ENCODE measurements around the gene BECN2. TPM values are rescaled to one million over a fixed set of nuclear protein-coding genes. Genes with fewer than 3 reads are reported as not detected.

Gene BECN2
- polyA plus RNA-seq, 4 donors: not detected

DNA sequence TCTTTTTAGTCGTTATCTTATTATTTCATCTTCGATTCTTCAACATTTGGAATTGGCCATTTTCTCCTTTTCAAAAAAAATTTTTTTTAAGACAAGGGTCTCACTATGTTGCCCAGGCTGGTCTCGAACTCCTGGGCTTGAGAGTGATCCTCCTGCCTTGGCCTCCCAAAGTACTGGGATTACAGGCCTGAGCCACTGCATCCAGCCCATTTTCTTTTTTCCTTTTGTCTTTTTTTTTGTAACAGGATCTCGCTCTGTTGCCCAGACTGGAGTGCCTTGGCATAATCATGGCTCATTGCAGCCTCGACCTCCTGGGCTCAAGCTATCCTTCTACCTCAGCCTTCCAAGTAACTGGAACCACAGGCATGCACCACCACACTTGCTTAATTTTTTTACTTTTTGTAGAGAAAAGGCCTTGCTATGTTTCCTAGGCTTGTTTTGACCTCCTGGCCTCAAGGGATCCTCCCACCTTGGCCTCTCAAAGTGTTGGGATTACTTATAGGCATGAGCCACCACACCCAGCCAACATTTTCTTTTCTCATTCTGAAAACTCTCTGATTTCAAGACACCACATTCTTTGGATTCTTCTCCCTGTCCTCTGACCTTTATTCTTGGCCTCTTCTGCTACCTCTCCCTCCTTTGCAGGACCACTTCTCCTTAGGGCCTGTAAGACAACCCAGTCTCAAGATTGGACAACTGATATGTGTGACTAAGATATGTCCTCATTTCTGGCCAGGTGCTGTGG, 47.4 kb downstream of the BECN2 start:
- H3K27me3 ChIP-seq (ENCODE audit: control insufficient read depth in 3 of 3, insufficient read depth in 3 of 3, low read length in 3 of 3): no peaks in the 10 kb centered on the region
- no peaks in the 10 kb centered on the region for H3K9me3 ChIP-seq (ENCODE audit: control insufficient read depth in 2 of 2, insufficient read depth in 1 of 2, low read depth in 1 of 2, low read length in 1 of 2)
- WGBS, 3 donors: 78 to 87% (median 83%) methylated on average over 5 of the region's 5 CpGs
- no peaks in the 10 kb centered on the region for H3K36me3 ChIP-seq (ENCODE audit: control insufficient read depth in 3 of 3, insufficient read depth in 2 of 3, low read depth in 1 of 3, low read length in 3 of 3)
- no peak overlapping the region for H3K27ac ChIP-seq (ENCODE audit: low read depth in 1 of 3, low read length in 2 of 3)
- no peak for FAIRE-seq
- DNase-seq: no peak
- no peaks in the 10 kb centered on the region for H3K4me1 ChIP-seq (ENCODE audit: control insufficient read depth in 3 of 3, insufficient read depth in 2 of 3, low read depth in 1 of 3, low read length in 2 of 3)
- H3K4me3 ChIP-seq (ENCODE audit: low read depth in 1 of 3, low read length in 3 of 3): no peak overlapping the region

GRCh38 chr1:242005866-242006535, 48.4 kb downstream of the BECN2 start:
- Histone ChIP-seq H3K4me3 (ENCODE audit: low read depth in 1 of 3, low read length in 3 of 3) (no peak overlapping the region), H3K27me3 (ENCODE audit: control insufficient read depth in 3 of 3, insufficient read depth in 3 of 3, low read length in 3 of 3) (no peaks in the 10 kb centered on the region), H3K4me1 (ENCODE audit: control insufficient read depth in 3 of 3, insufficient read depth in 2 of 3, low read depth in 1 of 3, low read length in 2 of 3) (no peaks in the 10 kb centered on the region), H3K9me3 (ENCODE audit: control insufficient read depth in 2 of 2, insufficient read depth in 1 of 2, low read depth in 1 of 2, low read length in 1 of 2) (no peaks in the 10 kb centered on the region), H3K27ac (ENCODE audit: low read depth in 1 of 3, low read length in 2 of 3) (no peak overlapping the region), H3K36me3 (ENCODE audit: control insufficient read depth in 3 of 3, insufficient read depth in 2 of 3, low read depth in 1 of 3, low read length in 3 of 3) (no peaks in the 10 kb centered on the region)
- DNase-seq (no peak), FAIRE-seq (no peak)
- 80 to 87% (median 82%) methylated on average over 5 of the region's 5 CpGs for WGBS, 3 donors

- H3K27ac ChIP-seq (ENCODE audit: low read depth in 1 of 3, low read length in 2 of 3): no peak overlapping the region
- no peaks in the 10 kb centered on the region for H3K9me3 ChIP-seq (ENCODE audit: control insufficient read depth in 2 of 2, insufficient read depth in 1 of 2, low read depth in 1 of 2, low read length in 1 of 2)
- no peaks in the 10 kb centered on the region for H3K27me3 ChIP-seq (ENCODE audit: control insufficient read depth in 3 of 3, insufficient read depth in 3 of 3, low read length in 3 of 3)
- no peak for DNase-seq
- no peak for FAIRE-seq
- 78 to 83% (median 81%) methylated on average over 3 of the region's 3 CpGs for WGBS, 3 donors
- H3K36me3 ChIP-seq (ENCODE audit: control insufficient read depth in 3 of 3, insufficient read depth in 2 of 3, low read depth in 1 of 3, low read length in 3 of 3): no peaks in the 10 kb centered on the region
- no peaks in the 10 kb centered on the region for H3K4me1 ChIP-seq (ENCODE audit: control insufficient read depth in 3 of 3, insufficient read depth in 2 of 3, low read depth in 1 of 3, low read length in 2 of 3)
- H3K4me3 ChIP-seq (ENCODE audit: low read depth in 1 of 3, low read length in 3 of 3): no peak overlapping the region
Measured at GRCh38 chr1:242006976-242007375, 49.4 kb downstream of the BECN2 start.

Other genes starting within 250 kb of the BECN2 start
- gene EXO1, start 109.6 kb upstream of the BECN2 start, polyA plus RNA-seq: 1 to 10 TPM in 2 of 4 donors, under 1 TPM in 1, not detected in 1; 0.27 to 4.9 (median 3.4) TPM
- gene MAP1LC3C, start 41.3 kb downstream of the BECN2 start, polyA plus RNA-seq: 1 to 10 TPM in 1 of 4 donors, under 1 TPM in 1, not detected in 2; 0.31 to 3.1 TPM

Measured in small intestine (tissue), 7 donors.